Keratinocyte (primary cell): ENCODE results near the gene TMEM120B. TPM values are rescaled to one million over a fixed set of nuclear protein-coding genes. Genes with fewer than 3 reads are reported as not detected.
"Not testable (repeated sequence)": the region's sequence is repeated elsewhere in the genome, so short reads cannot be mapped to it uniquely, and the experiment has no call there.

Source experiments
- DNase-seq: peaks from one replicate; pipeline ENCODE4 v3.0.0-alpha.2; 2011; ENCODE audit warnings: low read depth, missing footprints, low spot score
- FAIRE-seq: peaks from 2 replicates; lab custom pipeline; 2011; peaks lifted over from hg19 to GRCh38; lab: Jason Lieb, UNC
- H2AFZ ChIP-seq: 2 replicates; pipeline ENCODE4 v1.6.0; 2012; ENCODE audit warnings: low read length, control low read depth, inconsistent platforms; ENCODE audit not compliant: control insufficient read depth
- H3K27ac ChIP-seq: 2 replicates; pipeline ENCODE4 v1.5.1; 2011; ENCODE audit warnings: low read length; ENCODE audit not compliant: control insufficient read depth, insufficient read depth
- H3K27me3 ChIP-seq: 3 replicates; pipeline ENCODE4 v1.6.0; 2011; ENCODE audit warnings: low read length; ENCODE audit not compliant: control insufficient read depth, insufficient read depth; ENCODE audit errors: extremely low read depth
- H3K36me3 ChIP-seq, 2 experiments: 2 replicates in 1 of 2; 3 replicates in 1 of 2; pipeline ENCODE4 v1.5.1; 2011; ENCODE audit warnings: low read length in 2 of 2, mild to moderate bottlenecking in 1 of 2; ENCODE audit not compliant: control insufficient read depth in 2 of 2, insufficient read depth in 2 of 2; ENCODE audit errors: extremely low read depth in 1 of 2
- H3K4me1 ChIP-seq: 3 replicates; pipeline ENCODE4 v1.5.1; 2011; ENCODE audit warnings: low read length; ENCODE audit not compliant: control insufficient read depth, insufficient read depth; ENCODE audit errors: extremely low read depth
- H3K4me2 ChIP-seq: 3 replicates; pipeline ENCODE4 v1.6.0; 2011; ENCODE audit warnings: low read depth, low read length; ENCODE audit not compliant: control insufficient read depth, insufficient read depth; ENCODE audit errors: extremely low read depth
- H3K4me3 ChIP-seq, 3 experiments: fragments of 200-600 bp in 1 of 3; sonication (generic) in 1 of 3; 2 replicates in 2 of 3; 3 replicates in 1 of 3; pipeline ENCODE4 v1.5.1; 2011 to 2016; ENCODE audit warnings: low read length in 3 of 3, mild to moderate bottlenecking in 3 of 3, control low read depth in 2 of 3, inconsistent platforms in 1 of 3, low read depth in 1 of 3, mixed read lengths in 1 of 3, mixed run types in 1 of 3, moderate library complexity in 1 of 3; ENCODE audit not compliant: control insufficient read depth in 2 of 3, insufficient read depth in 2 of 3; ENCODE audit errors: extremely low read depth in 1 of 3
- H3K79me2 ChIP-seq: 2 replicates; pipeline ENCODE4 v1.6.0; 2012; ENCODE audit warnings: low read length; ENCODE audit not compliant: control insufficient read depth, insufficient read depth
- H3K9ac ChIP-seq: 3 replicates; pipeline ENCODE4 v1.6.0; 2011; ENCODE audit warnings: low read length; ENCODE audit not compliant: control insufficient read depth, insufficient read depth; ENCODE audit errors: extremely low read depth
- H3K9me1 ChIP-seq: 3 replicates; pipeline ENCODE4 v1.6.0; 2011; ENCODE audit warnings: low read length; ENCODE audit not compliant: control insufficient read depth, insufficient read depth; ENCODE audit errors: extremely low read depth
- H3K9me3 ChIP-seq: 2 replicates; pipeline ENCODE4 v1.5.1; 2012; ENCODE audit warnings: low read depth, low read length; ENCODE audit not compliant: control insufficient read depth
- H4K20me1 ChIP-seq: 3 replicates; pipeline ENCODE4 v1.6.0; 2011; ENCODE audit warnings: low read length; ENCODE audit not compliant: control insufficient read depth, insufficient read depth; ENCODE audit errors: extremely low read depth
- CTCF ChIP-seq, 3 experiments: IDR thresholded peaks in 1 of 3; conservative IDR thresholded peaks in 1 of 3; optimal IDR thresholded peaks in 1 of 3; 2 replicates in 2 of 3; 3 replicates in 1 of 3; pipeline versions ENCODE3 to v1.5.1; 2011; ENCODE audit warnings: low read length in 3 of 3, mild to moderate bottlenecking in 3 of 3, moderate library complexity in 2 of 3, control low read depth in 1 of 3, inconsistent platforms in 1 of 3; ENCODE audit not compliant: insufficient read depth in 2 of 3; ENCODE audit errors: extremely low read depth in 1 of 3
- EZH2 ChIP-seq: IDR thresholded peaks from one replicate; pipeline ENCODE4 v1.6.1; 2012; ENCODE audit warnings: inconsistent platforms, mild to moderate bottlenecking, low read length, moderate library complexity
- dilution Hi-C: fragments of 300-500 bp; cut with MboI; formaldehyde crosslinking; loops from one replicate; pipeline ENCODE4 v1.7.0; 2020; ENCODE audit warnings: low sequenced_read_pairs; ENCODE audit not compliant: extremely low pct_ligation_motif_present
- polyA minus RNA-seq, 3 experiments: library from RNA; depleted of rRNA, polyadenylated mRNA; stranded (reverse); fragments of >200 nt; gene quantifications; 1 replicate in 1 of 3; 2 replicates in 1 of 3; 3 replicates in 1 of 3; pipeline ENCODE4 v1.2.3, GENCODE V29; 2011
- polyA plus RNA-seq, 5 experiments: library from polyadenylated mRNA; depleted of rRNA in 3 of 5; stranded (reverse) in 3 of 5; stranded (forward) in 1 of 5; unstranded in 1 of 5; fragments of >200 nt; gene quantifications; 1 replicate in 1 of 5; 2 replicates in 3 of 5; 3 replicates in 1 of 5; pipeline versions ENCODE4 v1.2.1 to v1.2.3, GENCODE V29; 2011 to 2012; ENCODE audit warnings: missing spikeins in 2 of 5, low read depth in 1 of 5, low replicate concordance in 1 of 5

Gene TMEM120B
- 6.9 to 10.5 TPM (median 10.0 TPM) in 3 replicates for polyA plus RNA-seq
- polyA plus RNA-seq (2011; ENCODE audit: low read depth), result 2.0 TPM
- 5.1 and 5.9 TPM in 2 replicates for polyA plus RNA-seq (2011; cell fraction: cytosol; rRNA removed)
- polyA plus RNA-seq (2011; cell fraction: nucleus; rRNA removed), result 24.1 and 31.0 TPM in 2 replicates
- polyA plus RNA-seq (2012; ENCODE audit: low replicate concordance), result 3.3 and 8.0 TPM in 2 replicates
- 17.7 to 26.5 TPM (median 23.7 TPM) in 3 replicates for polyA minus RNA-seq
- polyA minus RNA-seq (2011; cell fraction: cytosol; rRNA and poly(A)+ RNA removed), result 13.0 TPM
- polyA minus RNA-seq (2011; cell fraction: nucleus; rRNA and poly(A)+ RNA removed), result 14.1 and 17.2 TPM in 2 replicates

GRCh38 chr12:121712461-121713256 is at the start of gene TMEM120B:
Gene TMEM120B (plus strand): TSS chr12:121712752. CDS start chr12:121712896, 144 bp downstream.
- FAIRE-seq (no peak), DNase-seq (no peak)
- peak within 1 kb of the TSS; percentile 86 for H2AFZ ChIP-seq
- no peak for TF ChIP-seq EZH2
- peak in 1 of 3 experiments; percentile 14 for TF ChIP-seq CTCF (optimal IDR thresholded peaks at IDR 0.05 in 1 of 3, IDR thresholded peaks at IDR 0.05 in 1 of 3, conservative IDR thresholded peaks at IDR 0.05 in 1 of 3; ENCODE audit: extremely low read depth in 1 of 3, insufficient read depth in 2 of 3, low read length in 3 of 3)
- peaks cover 23% of the 10 kb centered on the region for H3K4me1 ChIP-seq
- H3K27me3 ChIP-seq, result no peaks in the 10 kb centered on the region
- H3K9me1 ChIP-seq, result no peaks in the 10 kb centered on the region
- H3K36me3 ChIP-seq, result peaks cover 1 to 3% of the 10 kb centered on the region in 2 experiments
- H3K9ac ChIP-seq, result peak within 1 kb of the TSS; percentile 87
- peak within 1 kb of the TSS; percentile 98 for H3K4me2 ChIP-seq
- peak within 1 kb of the TSS; percentile 91 to 99 (median 98) for H3K4me3 ChIP-seq
- peaks cover 27% of the 10 kb centered on the region for H3K79me2 ChIP-seq
- H3K27ac ChIP-seq, result peak within 1 kb of the TSS; percentile 88
- dilution Hi-C loops, result no loop called here
- no peaks in the 10 kb centered on the region for H4K20me1 ChIP-seq
- no peaks in the 10 kb centered on the region for H3K9me3 ChIP-seq

GRCh38 chr12:121663610-121663929 is 49.0 kb upstream of the TMEM120B start:
- Histone ChIP-seq H3K9ac (no peak overlapping the region), H2AFZ (no peak overlapping the region), H3K27me3 (no peaks in the 10 kb centered on the region), H4K20me1 (no peaks in the 10 kb centered on the region), H3K9me3 (no peaks in the 10 kb centered on the region), H3K4me2 (no peak overlapping the region), H3K4me3 (no peak overlapping the region), H3K79me2 (no peaks in the 10 kb centered on the region), H3K9me1 (no peaks in the 10 kb centered on the region), H3K27ac (no peak overlapping the region), H3K36me3 (no peaks in the 10 kb centered on the region), H3K4me1 (peaks cover 9% of the 10 kb centered on the region)
- TF ChIP-seq EZH2 (no peak), CTCF (optimal IDR thresholded peaks at IDR 0.05 in 1 of 3, IDR thresholded peaks at IDR 0.05 in 1 of 3, conservative IDR thresholded peaks at IDR 0.05 in 1 of 3; ENCODE audit: extremely low read depth in 1 of 3, insufficient read depth in 2 of 3, low read length in 3 of 3) (no peak)
- no peak for FAIRE-seq
- dilution Hi-C loops, result no loop called here
- no peak for DNase-seq

DNA sequence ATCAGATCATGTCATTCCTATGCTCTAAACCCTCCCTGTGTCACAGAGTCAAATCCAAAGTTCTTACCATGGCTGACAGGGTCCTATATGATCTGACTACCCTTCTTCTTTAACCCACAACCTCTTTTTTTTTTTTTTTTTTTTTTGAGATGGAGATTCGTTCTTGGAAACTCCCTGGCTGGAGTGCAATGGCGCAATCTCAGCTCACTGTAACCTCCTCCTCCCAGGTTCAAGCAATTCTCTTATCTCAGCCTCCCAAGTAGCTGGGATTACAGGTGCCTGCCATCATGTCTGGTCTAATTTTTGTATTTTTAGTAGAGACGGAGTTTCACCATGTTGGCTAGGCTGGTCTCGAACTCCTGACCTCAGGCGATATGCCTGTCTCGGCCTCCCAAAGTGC is 45.7 kb upstream of the TMEM120B start:
- H3K4me1 ChIP-seq, H4K20me1 ChIP-seq, dilution Hi-C loops, H3K27me3 ChIP-seq, H3K9me3 ChIP-seq, H3K27ac ChIP-seq, H3K36me3 ChIP-seq, H2AFZ ChIP-seq, H3K9ac ChIP-seq, DNase-seq, H3K79me2 ChIP-seq, H3K4me3 ChIP-seq, H3K9me1 ChIP-seq, H3K4me2 ChIP-seq, FAIRE-seq: not testable (repeated sequence)
